Skeletal muscle cell (primary cell): ENCODE data around the gene RANBP10.

Source experiments
- DNase-seq: peaks from one replicate; pipeline ENCODE4 v3.0.0-alpha.2; 2010; ENCODE audit warnings: low read depth
- H3K4me3 ChIP-seq: 2 replicates; pipeline ENCODE4 v1.5.1; 2011; ENCODE audit warnings: low read depth, mild to moderate bottlenecking, control low read depth, low read length, moderate library complexity

Gene RANBP10

GRCh38 chr16:67833415-67834241 is 27.3 kb upstream of the RANBP10 start:
- peak; percentile 59 for DNase-seq
- H3K4me3 ChIP-seq = peak overlapping the region; percentile 82

- DNase-seq = no peak
These were observed 26.7 kb upstream of the RANBP10 start for GRCh38 chr16:67833030-67833414.

GRCh38 chr16:67828651-67829050 is 22.3 kb upstream of the RANBP10 start:
- H3K4me3 ChIP-seq = no peak overlapping the region
- no peak for DNase-seq

More at GRCh38 chr16:67833030-67833414, 26.7 kb upstream of the RANBP10 start:
- peak overlapping the region; percentile 82 for H3K4me3 ChIP-seq

- H3K4me3 ChIP-seq = no peak overlapping the region
- DNase-seq = no peak
These were observed 19.5 kb upstream of the RANBP10 start for GRCh38 chr16:67825906-67826305.

- no peak overlapping the region for H3K4me3 ChIP-seq
- DNase-seq = no peak
These were observed 18.8 kb upstream of the RANBP10 start for GRCh38 chr16:67825119-67825518.

- no peak for DNase-seq
- no peak overlapping the region for H3K4me3 ChIP-seq
These were observed 16.2 kb upstream of the RANBP10 start for GRCh38 chr16:67822511-67822910.

- H3K4me3 ChIP-seq = no peak overlapping the region
These were observed 14.4 kb upstream of the RANBP10 start for GRCh38 chr16:67820608-67821259.

GRCh38 chr16:67814567-67814966 is 8.2 kb upstream of the RANBP10 start:
- no peak overlapping the region for H3K4me3 ChIP-seq
- no peak for DNase-seq

More at GRCh38 chr16:67820608-67821259, 14.4 kb upstream of the RANBP10 start:
- no peak for DNase-seq

GRCh38 chr16:67811899-67812298 is 5.5 kb upstream of the RANBP10 start:
- no peak for DNase-seq
- no peak overlapping the region for H3K4me3 ChIP-seq

GRCh38 chr16:67807148-67807682 is 855 bp upstream of the RANBP10 start:
- peak overlapping the region; percentile 99 for H3K4me3 ChIP-seq
- DNase-seq = no peak

- peak overlapping the region; percentile 99 for H3K4me3 ChIP-seq
- no peak for DNase-seq
These were observed 487 bp downstream of the RANBP10 start for GRCh38 chr16:67805718-67806427.

GRCh38 chr16:67804853-67805542 is 1.4 kb downstream of the RANBP10 start:
- no peak for DNase-seq
- H3K4me3 ChIP-seq = peak overlapping the region; percentile 99

GRCh38 chr16:67803894-67804293 is 2.5 kb downstream of the RANBP10 start:
- DNase-seq = no peak
- H3K4me3 ChIP-seq = no peak overlapping the region

GRCh38 chr16:67801883-67802282 is 4.5 kb downstream of the RANBP10 start:
- DNase-seq = no peak
- no peak overlapping the region for H3K4me3 ChIP-seq

GRCh38 chr16:67801241-67801640 is 5.1 kb downstream of the RANBP10 start:
- no peak overlapping the region for H3K4me3 ChIP-seq
- DNase-seq = no peak

- no peak overlapping the region for H3K4me3 ChIP-seq
- no peak for DNase-seq
These were observed 5.9 kb downstream of the RANBP10 start for GRCh38 chr16:67800338-67800926.

- H3K4me3 ChIP-seq = no peak overlapping the region
- DNase-seq = no peak
These were observed 10.2 kb downstream of the RANBP10 start for GRCh38 chr16:67796099-67796718.

GRCh38 chr16:67790071-67790470 is 16.3 kb downstream of the RANBP10 start:
- no peak overlapping the region for H3K4me3 ChIP-seq
- no peak for DNase-seq

- H3K4me3 ChIP-seq = no peak overlapping the region
- no peak for DNase-seq
These were observed 19.9 kb downstream of the RANBP10 start for GRCh38 chr16:67786491-67786890.
